ENCODE data around the gene ABCA8. TPM values are rescaled to one million over a fixed set of nuclear protein-coding genes. Genes with fewer than 3 reads are reported as not detected.

ABCA8 gene
- total and polyA plus RNA-seq, 3 experiments from 2014 or later, result not detected

DNA sequence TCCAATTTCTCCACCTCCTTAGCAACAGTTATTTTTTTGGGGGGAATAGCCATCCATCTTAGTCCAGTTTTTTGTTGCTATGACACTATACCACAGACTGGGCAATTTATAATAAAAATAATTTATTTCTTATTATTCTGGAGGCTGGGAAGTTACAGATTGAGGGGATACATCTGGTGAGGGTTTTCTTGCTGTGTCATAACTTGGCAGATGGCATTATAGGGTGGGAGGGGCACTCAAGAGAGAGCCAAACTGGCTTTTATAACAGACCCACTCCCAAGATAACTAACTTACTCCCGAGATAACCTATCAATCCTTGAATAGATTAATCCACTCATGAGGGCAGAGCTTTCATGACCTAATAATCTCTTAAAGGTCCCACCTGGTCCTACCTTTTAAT is 84.2 kb downstream of the ABCA8 start:
- Histone ChIP-seq H3K9me3 (ENCODE audit: low read length) (no peaks in the 10 kb centered on the region), H3K27me3 (ENCODE audit: insufficient read depth, low read length, poor library complexity, severe bottlenecking) (no peaks in the 10 kb centered on the region), H3K27ac (ENCODE audit: low read depth, low read length) (no peak overlapping the region), H3K4me3 (ENCODE audit: low read length) (no peak overlapping the region), H3K36me3 (ENCODE audit: insufficient read depth, low read length) (no peaks in the 10 kb centered on the region), H3K4me1 (ENCODE audit: insufficient read depth, low read length) (no peaks in the 10 kb centered on the region)
- H3K27me3 Mint-ChIP-seq, result peaks cover 2% of the 10 kb centered on the region in 2 donors
- ChIA-PET POLR2A (no interaction called here), CTCF (no interaction called here)
- H3K4me1 Mint-ChIP-seq, result no peaks in the 10 kb centered on the region
- H3K27ac Mint-ChIP-seq, result no peak overlapping the region
- no peak overlapping the region for H3K4me3 Mint-ChIP-seq
- H3K9me3 Mint-ChIP-seq, result no peaks in the 10 kb centered on the region
- no peaks in the 10 kb centered on the region for H3K36me3 Mint-ChIP-seq
- no peak for DNase-seq

DNA sequence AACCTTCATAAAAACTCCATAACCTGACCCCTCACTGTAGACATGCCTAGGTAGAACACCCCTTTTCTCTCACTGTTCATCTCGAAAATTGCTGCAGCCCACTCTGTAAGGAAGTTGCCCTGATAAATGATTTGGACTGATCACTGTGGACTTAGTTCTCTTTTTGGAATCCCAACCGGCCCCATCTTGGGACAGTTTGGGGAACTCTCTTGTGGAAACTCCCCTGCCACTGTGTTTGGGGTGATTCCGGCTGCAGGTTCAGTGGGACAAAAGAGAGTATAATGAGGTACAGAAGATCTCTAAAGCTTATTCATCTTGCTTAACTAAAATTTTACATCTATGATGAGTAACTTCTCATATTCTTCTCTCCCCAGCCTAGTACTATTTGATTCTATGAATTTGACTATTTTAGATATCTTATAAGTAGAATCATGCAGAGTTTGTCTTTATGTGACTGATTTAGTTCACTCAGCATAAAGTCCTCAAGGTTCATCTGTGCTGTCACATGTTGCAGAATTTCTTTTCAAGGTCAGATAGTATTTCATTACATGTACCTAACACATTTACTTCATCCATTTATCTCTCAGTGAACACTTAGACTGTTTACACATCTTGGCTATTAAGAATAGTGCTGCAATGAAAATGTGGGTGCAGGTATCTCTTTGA is 84.9 kb downstream of the ABCA8 start:
- Histone ChIP-seq H3K27ac (ENCODE audit: low read depth, low read length) (no peak overlapping the region), H3K4me3 (ENCODE audit: low read length) (no peak overlapping the region), H3K9me3 (ENCODE audit: low read length) (no peaks in the 10 kb centered on the region), H3K27me3 (ENCODE audit: insufficient read depth, low read length, poor library complexity, severe bottlenecking) (no peaks in the 10 kb centered on the region), H3K36me3 (ENCODE audit: insufficient read depth, low read length) (no peaks in the 10 kb centered on the region), H3K4me1 (ENCODE audit: insufficient read depth, low read length) (no peaks in the 10 kb centered on the region)
- no peak for DNase-seq
- Mint-ChIP-seq H3K4me1 (no peaks in the 10 kb centered on the region), H3K36me3 (no peaks in the 10 kb centered on the region), H3K27ac (no peak overlapping the region), H3K4me3 (no peak overlapping the region), H3K9me3 (peaks cover 0 to under 1% (median 0%) of the 10 kb centered on the region in 5 donors), H3K27me3 (peaks cover 0 to 4% of the 10 kb centered on the region in 2 donors)
- ChIA-PET POLR2A (no interaction called here), CTCF (no interaction called here)

DNA sequence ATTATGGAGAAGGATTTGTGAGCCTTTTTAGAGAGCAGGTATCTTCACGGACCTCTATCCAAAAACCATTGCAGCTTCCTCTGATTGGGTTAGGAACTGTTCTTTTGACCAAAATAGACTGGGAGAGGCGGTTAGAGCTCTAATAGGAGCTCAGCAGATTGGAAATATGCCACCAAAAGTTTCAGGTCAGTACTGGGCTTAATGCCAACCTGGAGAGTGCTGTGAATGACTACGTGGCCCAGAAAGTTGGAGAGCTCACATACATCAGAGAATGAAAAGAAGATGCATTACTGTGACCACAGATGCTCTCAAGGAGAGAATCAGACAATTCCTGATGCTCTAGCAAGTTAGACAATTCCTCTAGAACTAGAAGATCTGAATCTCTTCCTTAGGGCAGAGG is 86.5 kb downstream of the ABCA8 start:
- DNase-seq, result no peak
- ChIA-PET CTCF (no interaction called here), POLR2A (no interaction called here)
- no peaks in the 10 kb centered on the region for H3K9me3 ChIP-seq (ENCODE audit: low read length)
- no peaks in the 10 kb centered on the region for H3K4me1 ChIP-seq (ENCODE audit: insufficient read depth, low read length)
- H3K4me3 Mint-ChIP-seq, result no peak overlapping the region
- H3K4me1 Mint-ChIP-seq, result no peaks in the 10 kb centered on the region
- no peak overlapping the region for H3K4me3 ChIP-seq (ENCODE audit: low read length)
- no peaks in the 10 kb centered on the region for H3K36me3 Mint-ChIP-seq
- no peaks in the 10 kb centered on the region for H3K36me3 ChIP-seq (ENCODE audit: insufficient read depth, low read length)
- H3K27me3 Mint-ChIP-seq, result peaks cover 0 to 4% of the 10 kb centered on the region in 2 donors
- peaks cover 0 to 1% (median 0%) of the 10 kb centered on the region in 5 donors for H3K9me3 Mint-ChIP-seq
- H3K27ac Mint-ChIP-seq, result no peak overlapping the region
- H3K27me3 ChIP-seq (ENCODE audit: insufficient read depth, low read length, poor library complexity, severe bottlenecking), result no peaks in the 10 kb centered on the region
- H3K27ac ChIP-seq (ENCODE audit: low read depth, low read length), result no peak overlapping the region

DNA sequence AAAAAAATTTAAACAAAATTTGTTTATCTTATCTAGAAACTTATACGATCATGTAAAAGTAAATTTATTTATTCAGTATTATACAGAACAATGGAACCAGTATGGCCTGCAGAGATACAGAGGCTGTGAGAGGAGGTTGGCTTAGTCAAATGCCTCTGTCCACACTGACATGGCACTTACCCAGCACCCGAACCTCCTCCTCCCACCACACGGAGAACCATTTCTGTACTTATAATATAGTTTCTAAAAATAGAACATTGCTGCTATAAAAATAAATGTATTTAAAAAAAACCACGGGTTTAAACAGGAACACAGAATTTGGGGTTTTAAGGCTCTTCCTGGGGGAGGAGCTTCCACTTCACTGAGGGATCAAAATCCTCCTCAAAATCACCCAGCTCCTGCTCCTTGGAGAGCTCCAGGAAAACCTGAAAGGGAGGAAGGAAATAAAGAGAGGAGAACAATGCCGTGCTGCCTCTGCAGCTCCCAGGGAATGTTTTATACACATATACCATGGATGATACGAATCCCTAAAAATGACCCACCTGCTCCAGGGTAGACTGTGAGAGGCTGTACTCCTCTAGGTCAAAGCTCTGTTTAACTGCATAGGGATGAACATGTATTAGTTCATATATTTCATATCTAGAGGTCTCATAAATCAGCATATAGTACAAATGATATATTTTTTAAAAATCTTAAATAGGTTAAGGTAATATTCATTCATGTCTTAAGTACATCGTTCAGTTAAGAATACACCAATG is 87.3 kb downstream of the ABCA8 start:
- Histone ChIP-seq H3K4me3 (ENCODE audit: low read length) (no peak overlapping the region), H3K4me1 (ENCODE audit: insufficient read depth, low read length) (no peaks in the 10 kb centered on the region), H3K27me3 (ENCODE audit: insufficient read depth, low read length, poor library complexity, severe bottlenecking) (no peaks in the 10 kb centered on the region), H3K9me3 (ENCODE audit: low read length) (no peaks in the 10 kb centered on the region), H3K36me3 (ENCODE audit: insufficient read depth, low read length) (no peaks in the 10 kb centered on the region), H3K27ac (ENCODE audit: low read depth, low read length) (no peak overlapping the region)
- Mint-ChIP-seq H3K4me1 (no peaks in the 10 kb centered on the region), H3K9me3 (peaks cover 0 to 2% (median 0%) of the 10 kb centered on the region in 5 donors), H3K27me3 (peaks cover 0 to 4% of the 10 kb centered on the region in 2 donors), H3K36me3 (no peaks in the 10 kb centered on the region), H3K4me3 (no peak overlapping the region), H3K27ac (no peak overlapping the region)
- ChIA-PET CTCF (no interaction called here), POLR2A (no interaction called here)
- DNase-seq, result no peak

DNA sequence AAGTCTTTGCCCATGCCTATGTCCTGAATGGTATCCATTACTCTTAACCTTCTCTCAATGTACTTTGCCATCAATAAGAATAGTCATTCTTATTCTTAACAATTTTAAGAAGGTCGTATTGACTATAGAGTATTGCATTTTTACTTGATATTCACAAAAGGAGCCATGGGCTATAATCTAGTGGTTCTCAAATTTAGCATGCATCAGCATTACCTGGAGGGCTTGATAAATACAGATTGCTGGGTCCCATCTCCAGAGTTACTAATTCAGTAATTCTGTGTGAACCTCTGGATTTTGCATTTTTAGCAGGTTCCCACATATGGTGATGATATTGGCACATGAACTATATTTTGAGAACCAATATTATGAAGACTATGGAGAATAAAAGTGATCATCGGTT is 89.6 kb downstream of the ABCA8 start:
- no peaks in the 10 kb centered on the region for H3K36me3 Mint-ChIP-seq
- peaks cover 0 to 2% (median 0%) of the 10 kb centered on the region in 5 donors for H3K9me3 Mint-ChIP-seq
- peaks cover 0 to 16% of the 10 kb centered on the region in 2 donors for H3K27me3 Mint-ChIP-seq
- DNase-seq, result no peak
- H3K27ac Mint-ChIP-seq, result no peak overlapping the region
- H3K4me1 Mint-ChIP-seq, result no peaks in the 10 kb centered on the region
- Histone ChIP-seq H3K4me3 (ENCODE audit: low read length) (no peak overlapping the region), H3K27me3 (ENCODE audit: insufficient read depth, low read length, poor library complexity, severe bottlenecking) (no peaks in the 10 kb centered on the region), H3K9me3 (ENCODE audit: low read length) (no peaks in the 10 kb centered on the region), H3K36me3 (ENCODE audit: insufficient read depth, low read length) (no peaks in the 10 kb centered on the region), H3K27ac (ENCODE audit: low read depth, low read length) (no peak overlapping the region), H3K4me1 (ENCODE audit: insufficient read depth, low read length) (no peaks in the 10 kb centered on the region)
- POLR2A ChIA-PET, result no interaction called here
- CTCF ChIA-PET, result no interaction called here
- no peak overlapping the region for H3K4me3 Mint-ChIP-seq

DNA sequence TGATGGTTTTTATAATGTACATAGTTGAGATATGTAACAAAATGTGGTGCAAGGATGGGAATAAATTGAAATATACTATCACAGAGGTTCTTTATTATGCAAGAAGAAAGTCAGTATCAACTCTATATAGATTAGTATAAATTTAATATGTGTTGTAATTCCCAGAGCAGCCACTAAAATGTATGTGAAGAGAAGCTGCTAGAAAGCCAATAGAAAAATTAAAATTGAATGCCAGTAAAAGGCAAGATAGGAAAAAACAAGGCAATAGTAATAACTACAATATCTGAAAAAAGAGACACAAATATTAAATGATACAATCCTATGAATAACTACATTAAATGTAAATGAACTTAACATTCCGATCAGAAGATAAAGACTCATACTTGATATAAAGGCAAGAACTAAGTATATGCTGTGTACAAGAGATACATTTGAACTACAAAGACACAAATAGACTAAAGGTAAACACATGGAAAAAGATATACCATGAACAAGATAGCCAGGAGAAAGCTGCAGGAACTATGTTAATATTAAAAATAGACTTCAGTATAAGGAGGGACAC is 92.0 kb downstream of the ABCA8 start:
- Histone ChIP-seq H3K27me3 (ENCODE audit: insufficient read depth, low read length, poor library complexity, severe bottlenecking) (no peaks in the 10 kb centered on the region), H3K4me3 (ENCODE audit: low read length) (no peak overlapping the region), H3K27ac (ENCODE audit: low read depth, low read length) (no peak overlapping the region), H3K36me3 (ENCODE audit: insufficient read depth, low read length) (no peaks in the 10 kb centered on the region), H3K4me1 (ENCODE audit: insufficient read depth, low read length) (no peaks in the 10 kb centered on the region), H3K9me3 (ENCODE audit: low read length) (no peaks in the 10 kb centered on the region)
- Mint-ChIP-seq H3K36me3 (no peaks in the 10 kb centered on the region), H3K27ac (no peak overlapping the region), H3K4me3 (no peak overlapping the region), H3K4me1 (no peaks in the 10 kb centered on the region), H3K27me3 (peaks cover 3 to 33% of the 10 kb centered on the region in 2 donors), H3K9me3 (peaks cover 0 to 5% (median 0%) of the 10 kb centered on the region in 5 donors)
- DNase-seq, result no peak
- ChIA-PET POLR2A (no interaction called here), CTCF (no interaction called here)

DNA sequence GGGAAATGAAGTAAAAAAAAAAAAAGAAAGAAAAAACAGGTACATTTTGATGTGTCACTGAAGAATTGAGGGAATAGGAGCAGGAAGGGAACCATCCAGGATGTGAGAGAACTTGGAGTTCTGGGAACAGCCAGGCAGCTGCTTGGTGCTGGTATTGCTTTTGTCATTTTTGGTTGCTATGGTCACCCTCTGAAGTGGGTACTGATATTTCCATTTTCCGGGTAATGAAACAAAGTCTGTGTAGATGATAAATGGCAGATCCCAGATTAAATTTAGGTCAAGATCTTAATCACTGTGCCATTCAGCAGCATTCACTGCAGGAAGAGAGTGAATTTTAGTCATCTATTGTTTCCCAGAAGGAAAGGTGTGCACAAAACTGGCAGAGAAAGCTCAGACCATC is 93.6 kb downstream of the ABCA8 start:
- DNase-seq, result no peak
- H3K27ac Mint-ChIP-seq, result no peak overlapping the region
- H3K4me1 ChIP-seq (ENCODE audit: insufficient read depth, low read length), result no peaks in the 10 kb centered on the region
- H3K4me1 Mint-ChIP-seq, result no peaks in the 10 kb centered on the region
- H3K9me3 Mint-ChIP-seq, result peaks cover 0 to 8% (median 1%) of the 10 kb centered on the region in 5 donors
- H3K4me3 Mint-ChIP-seq, result no peak overlapping the region
- no peak overlapping the region for H3K4me3 ChIP-seq (ENCODE audit: low read length)
- H3K36me3 Mint-ChIP-seq, result no peaks in the 10 kb centered on the region
- ChIA-PET CTCF (no interaction called here), POLR2A (no interaction called here)
- no peaks in the 10 kb centered on the region for H3K27me3 ChIP-seq (ENCODE audit: insufficient read depth, low read length, poor library complexity, severe bottlenecking)
- H3K9me3 ChIP-seq (ENCODE audit: low read length), result no peaks in the 10 kb centered on the region
- peaks cover 8 to 40% of the 10 kb centered on the region in 2 donors for H3K27me3 Mint-ChIP-seq
- no peaks in the 10 kb centered on the region for H3K36me3 ChIP-seq (ENCODE audit: insufficient read depth, low read length)
- no peak overlapping the region for H3K27ac ChIP-seq (ENCODE audit: low read depth, low read length)

DNA sequence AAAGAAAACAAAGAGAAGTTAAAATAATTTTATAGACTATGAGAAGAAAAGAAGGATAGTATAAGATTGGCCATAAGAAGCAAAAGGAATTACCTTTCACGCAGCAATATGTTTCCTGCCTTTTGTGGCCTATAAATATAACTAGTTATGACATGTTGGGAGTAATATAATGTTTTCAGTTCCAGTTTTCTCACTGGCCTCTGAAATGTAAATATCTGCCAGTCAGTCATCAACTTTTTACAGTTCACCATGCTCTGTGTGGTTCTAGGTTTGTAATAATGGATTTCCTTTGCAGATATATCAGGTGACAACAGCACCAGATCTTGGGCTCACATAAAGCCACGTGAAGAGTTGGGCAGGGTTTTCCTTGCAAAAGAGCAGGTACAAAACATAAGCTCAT is 94.3 kb downstream of the ABCA8 start:
- POLR2A ChIA-PET, result no interaction called here
- Histone ChIP-seq H3K9me3 (ENCODE audit: low read length) (no peaks in the 10 kb centered on the region), H3K27ac (ENCODE audit: low read depth, low read length) (no peak overlapping the region), H3K27me3 (ENCODE audit: insufficient read depth, low read length, poor library complexity, severe bottlenecking) (no peaks in the 10 kb centered on the region), H3K4me3 (ENCODE audit: low read length) (no peak overlapping the region), H3K4me1 (ENCODE audit: insufficient read depth, low read length) (no peaks in the 10 kb centered on the region), H3K36me3 (ENCODE audit: insufficient read depth, low read length) (no peaks in the 10 kb centered on the region)
- H3K27ac Mint-ChIP-seq, result no peak overlapping the region
- H3K4me1 Mint-ChIP-seq, result no peaks in the 10 kb centered on the region
- CTCF ChIA-PET, result no interaction called here
- peaks cover 10 to 41% of the 10 kb centered on the region in 2 donors for H3K27me3 Mint-ChIP-seq
- H3K9me3 Mint-ChIP-seq, result peaks cover 0 to 10% (median 1%) of the 10 kb centered on the region in 5 donors
- no peak overlapping the region for H3K4me3 Mint-ChIP-seq
- H3K36me3 Mint-ChIP-seq, result no peaks in the 10 kb centered on the region
- DNase-seq, result no peak

Data from CD8-positive, alpha-beta memory T cell (primary cell).